Hair follicular keratinocyte (primary cell): ENCODE results near the gene SPATA12. TPM values are rescaled to one million over a fixed set of nuclear protein-coding genes. Genes with fewer than 3 reads are reported as not detected.

Experiments used
- total RNA-seq: library from RNA; depleted of rRNA; stranded (reverse); fragments of >200 nt; gene quantifications from 2 replicates; pipeline ENCODE4 v1.2.3, GENCODE V29; 2015

Gene SPATA12, protein sequence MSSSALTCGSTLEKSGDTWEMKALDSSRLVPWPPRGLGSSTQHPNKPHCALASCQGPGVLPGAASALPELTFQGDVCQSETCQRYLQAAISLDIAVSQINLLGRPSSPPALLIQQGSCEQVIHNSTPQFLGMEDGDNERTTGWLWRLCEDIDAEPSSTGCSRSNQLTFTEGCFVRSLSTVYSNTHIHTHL
- total RNA-seq: not detected in 2 replicates

DNA sequence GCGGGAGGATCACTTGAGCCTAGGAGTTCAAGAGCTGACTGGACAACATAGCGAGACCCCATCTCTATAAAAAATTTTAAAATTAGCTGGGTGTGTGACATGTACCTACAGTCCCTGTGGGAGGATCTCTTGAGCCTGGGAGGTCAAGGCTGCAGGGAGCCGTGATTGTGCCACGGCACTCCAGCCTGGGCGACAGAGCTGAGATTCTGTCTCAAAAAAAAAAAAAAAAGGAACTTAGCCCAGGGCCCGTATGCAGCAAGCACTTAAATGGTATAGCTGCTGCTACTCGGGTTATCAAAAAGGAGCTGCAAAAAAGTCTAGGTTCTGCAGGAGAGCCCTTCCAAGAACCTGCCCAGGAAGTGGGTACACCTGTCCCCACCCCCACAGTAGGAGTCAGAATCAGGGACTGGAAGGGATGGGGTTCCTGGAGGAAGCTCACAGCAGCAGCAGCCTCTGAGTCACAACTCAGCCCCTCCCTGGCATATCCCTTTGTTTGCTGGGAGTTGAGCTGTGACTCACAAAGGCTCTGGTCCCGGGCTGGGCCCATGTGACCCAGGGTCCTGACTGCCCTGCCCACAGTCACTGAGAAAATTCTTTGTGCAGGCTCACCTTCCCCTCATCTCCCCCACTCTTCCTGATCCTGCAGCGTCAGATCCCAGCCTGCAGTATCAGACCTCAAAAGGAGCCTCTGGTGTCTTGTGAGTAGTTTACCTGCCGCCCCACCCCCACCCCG lies at the start of gene SPATA12:
SPATA12 (plus strand) TSS at position 576 of the 733 bp plus-strand sequence. CDS start 13,031 bp downstream, outside the sequence.

Other genes with a start within 250 kb of the SPATA12 start
- gene IL17RD, start 104.7 kb downstream of the SPATA12 start, total RNA-seq: 1.1 and 1.3 TPM in 2 replicates
- 0.34 and 0.55 TPM in 2 replicates for gene HESX1, start 139.3 kb downstream of the SPATA12 start, total RNA-seq
- gene APPL1, start 167.1 kb downstream of the SPATA12 start, total RNA-seq: 18.1 and 23.2 TPM in 2 replicates
- gene ASB14, start 232.0 kb downstream of the SPATA12 start, total RNA-seq: not detected in 2 replicates